COR-L47 (cell line): Measurements from ENCODE around the gene EIF4E1B.

Source experiments
- DNase-seq: peaks from one replicate; lab custom pipeline; 2025; lab: John Stamatoyannopoulos, UW

The EIF4E1B gene

DNA sequence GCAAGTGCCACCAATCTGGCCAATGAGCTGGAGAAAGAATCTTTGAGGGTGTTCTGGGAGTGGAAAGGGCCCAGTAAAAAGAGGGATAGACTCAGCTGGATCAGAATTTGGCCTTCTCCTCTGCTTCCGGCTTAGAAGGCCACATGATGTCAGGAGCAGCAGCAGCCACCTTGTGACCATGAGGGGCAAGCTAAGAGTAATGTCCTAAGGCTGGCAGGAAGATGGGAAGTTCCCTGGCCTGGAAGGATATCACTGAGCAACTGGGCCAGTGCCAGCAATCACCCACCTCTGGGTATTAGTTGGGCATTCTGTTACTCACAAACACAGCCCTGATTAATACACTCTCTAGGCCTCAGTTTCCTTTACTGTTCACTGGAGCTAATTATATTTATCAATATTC lies 61.0 kb downstream of the EIF4E1B start:
- no peak for DNase-seq

DNA sequence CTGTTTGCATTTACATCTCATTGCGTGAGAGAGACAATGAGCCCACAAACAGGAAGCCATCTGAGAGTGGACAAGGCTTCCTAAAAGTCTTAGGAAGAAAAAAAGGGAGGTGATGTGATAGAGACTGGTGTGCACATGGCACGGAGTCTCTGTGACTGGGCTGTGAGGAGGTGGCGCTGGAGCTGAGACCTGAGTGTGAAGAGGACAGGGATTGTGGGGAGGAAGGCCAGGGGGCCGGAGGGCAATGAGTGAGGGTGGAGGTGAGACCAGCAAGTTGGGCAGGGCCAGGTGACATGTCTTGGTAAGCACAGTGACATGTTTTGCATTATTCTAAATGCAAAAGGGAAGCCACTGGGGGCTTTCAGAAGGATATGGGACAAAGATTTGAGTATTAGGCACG lies 61.9 kb downstream of the EIF4E1B start:
- DNase-seq: no peak

DNA sequence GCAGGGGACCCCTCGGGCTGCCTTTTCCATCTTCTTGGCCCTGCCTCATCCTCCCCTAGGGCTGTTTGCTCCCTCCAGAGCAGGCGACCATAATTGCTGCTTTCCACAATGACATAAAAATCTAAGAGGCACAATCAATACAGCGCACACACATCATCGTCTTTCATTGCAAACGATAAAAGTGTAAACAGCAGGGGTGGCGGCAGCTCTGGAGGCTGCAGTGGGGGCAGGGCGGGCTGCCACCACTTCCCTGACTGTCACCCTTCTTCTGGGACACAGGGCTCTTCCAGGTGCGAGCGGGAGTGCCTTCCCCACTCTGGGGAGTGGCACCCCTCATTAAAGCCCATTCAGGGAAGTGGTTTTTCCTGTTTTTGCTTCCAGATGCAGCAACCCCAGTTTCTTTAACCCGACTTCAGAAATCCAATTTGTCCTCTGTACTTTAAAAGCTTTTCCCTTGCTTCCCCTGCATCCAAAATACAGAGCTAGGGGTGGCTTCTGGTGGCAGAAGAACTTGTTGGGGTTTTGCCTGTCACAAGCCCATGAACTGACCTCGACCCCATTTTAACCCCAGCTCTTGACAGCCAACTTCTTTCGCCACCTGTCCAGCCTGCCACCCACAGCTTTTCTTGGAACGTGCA lies 62.5 kb downstream of the EIF4E1B start:
- peak; percentile 89 for DNase-seq

DNA sequence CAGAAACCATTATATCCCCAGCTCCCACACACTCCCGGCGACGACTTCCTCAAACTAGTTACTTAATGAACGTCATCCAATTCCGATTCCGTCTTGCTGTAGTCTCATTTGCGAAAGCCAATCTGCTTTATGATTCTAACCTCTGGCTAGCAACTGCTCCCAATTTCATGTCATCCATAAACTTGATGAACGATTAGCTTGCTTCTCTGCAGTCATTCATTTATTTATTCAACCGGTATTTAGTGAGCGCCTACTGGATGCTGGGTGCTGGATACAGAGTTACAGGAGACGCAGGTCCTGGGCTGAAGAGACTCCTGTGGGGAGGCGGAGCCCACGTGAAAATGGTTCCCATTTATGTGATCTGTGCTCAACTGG lies 63.0 kb downstream of the EIF4E1B start:
- DNase-seq: peak; percentile 29

DNA sequence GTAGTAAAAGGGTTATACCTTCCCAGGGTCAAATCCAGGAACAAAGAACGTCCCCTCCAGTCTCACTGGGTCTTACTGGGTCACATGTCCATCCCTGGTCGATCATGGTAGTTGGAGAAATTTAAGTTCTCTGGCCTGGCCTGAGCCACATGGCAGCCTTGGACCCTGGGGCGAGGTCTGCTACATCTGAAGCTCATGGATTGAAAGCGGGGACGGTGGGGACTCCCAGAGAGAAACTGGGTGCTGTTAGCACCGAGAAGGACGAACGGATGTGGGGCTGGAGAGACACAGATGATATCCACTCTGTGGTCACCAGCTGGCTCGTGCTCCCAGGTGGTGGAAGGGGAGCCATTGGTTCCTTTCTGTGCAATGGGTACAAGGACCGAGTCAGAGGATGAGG lies 63.7 kb downstream of the EIF4E1B start:
- DNase-seq: no peak

DNA sequence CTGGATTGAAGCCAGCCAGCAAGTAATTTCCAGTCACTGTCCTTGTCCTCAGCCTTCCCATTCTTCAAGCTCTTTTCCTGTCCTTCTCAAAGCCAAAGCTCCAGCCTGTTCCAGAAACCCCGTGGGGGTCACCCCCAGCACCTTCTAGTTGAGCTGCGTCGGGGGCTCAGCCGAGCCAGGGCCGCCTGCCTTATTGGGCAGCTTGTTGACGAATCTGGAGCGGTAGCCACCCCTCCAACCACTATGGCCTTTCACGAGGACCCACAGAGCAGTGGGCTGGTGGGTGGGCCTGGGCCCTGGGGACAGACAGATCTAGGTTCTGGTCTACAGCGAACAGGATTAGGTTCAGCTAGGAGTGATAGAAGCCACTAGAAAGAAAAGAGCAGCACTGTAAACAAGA lies 64.2 kb downstream of the EIF4E1B start:
- DNase-seq: no peak

DNA sequence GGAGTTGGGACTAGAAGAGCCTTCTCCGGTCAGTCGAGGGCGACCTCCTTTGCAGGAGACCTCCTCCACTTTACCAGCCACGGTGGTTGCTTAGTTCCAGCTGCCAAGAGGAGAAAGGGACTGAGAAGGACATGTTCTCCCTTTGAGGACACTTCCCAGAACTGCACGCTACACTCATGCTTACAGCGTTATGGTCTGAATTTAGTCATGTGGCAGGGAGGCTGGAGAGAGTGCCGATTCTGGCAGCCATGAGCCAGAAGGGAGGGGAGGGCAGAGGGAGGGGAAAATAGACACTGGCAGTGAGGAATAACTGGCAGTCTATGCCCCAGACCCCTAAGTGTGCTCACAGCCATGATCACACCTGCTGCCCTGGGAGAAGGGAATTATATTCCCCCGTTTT lies 64.6 kb downstream of the EIF4E1B start:
- no peak for DNase-seq
